ENCODE results near the gene ARMC5. TPM values are rescaled to one million over a fixed set of nuclear protein-coding genes. Genes with fewer than 3 reads are reported as not detected.

Gene ARMC5
- total RNA-seq, 1 experiment from 2014 or later = 11.8 TPM

DNA sequence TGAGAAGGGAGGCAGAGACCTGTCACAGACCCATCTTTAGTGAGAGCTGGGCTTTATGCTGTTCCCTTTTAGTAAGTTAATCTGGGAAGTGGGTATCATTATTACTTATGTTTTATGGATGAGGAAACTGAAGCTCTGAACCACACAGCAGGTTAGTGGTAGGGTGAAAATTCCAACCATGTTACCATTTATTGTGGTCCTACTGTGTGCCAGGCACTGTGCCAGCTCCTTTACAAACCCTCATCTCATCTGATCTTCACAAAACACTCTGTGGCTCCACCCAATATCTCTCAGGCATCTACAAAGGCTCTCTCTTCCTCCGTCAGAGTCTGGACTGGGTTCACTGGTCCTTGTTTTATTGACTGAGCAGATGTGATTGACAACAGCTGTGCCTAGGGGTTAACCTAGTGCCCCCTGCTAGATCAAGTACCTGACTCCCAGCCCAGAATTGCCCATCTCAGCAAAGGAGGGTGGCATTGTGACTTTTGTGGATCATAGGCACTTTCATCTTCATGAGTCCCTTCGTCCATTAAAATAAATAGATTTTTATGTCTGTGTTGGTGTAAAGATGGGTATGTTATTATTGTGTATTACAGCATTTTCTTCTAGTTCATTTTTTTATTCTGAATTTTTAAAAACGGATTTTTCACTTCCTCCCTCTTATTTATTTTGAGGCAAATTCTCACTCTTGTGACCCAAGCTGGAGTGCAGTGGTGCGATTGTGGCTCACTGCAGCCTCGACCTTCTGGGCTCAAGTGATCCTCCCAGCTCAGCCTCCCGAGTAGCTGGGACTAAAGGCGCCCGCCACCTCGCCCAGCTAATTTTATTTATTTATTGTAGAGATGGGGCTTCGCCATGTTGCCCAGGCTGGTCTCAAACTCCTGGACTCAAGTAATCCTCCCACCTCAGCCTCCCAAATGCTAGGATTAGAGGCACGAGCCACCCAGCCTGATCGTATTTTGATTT lies 15.8 kb downstream of the ARMC5 start:
- Histone ChIP-seq H3K27ac (ENCODE audit: low read depth, low read length) (no peak overlapping the region), H3K4me3 (replicated peaks in 1 of 2; ENCODE audit: low read depth in 1 of 2, low read length in 2 of 2) (no peak overlapping the region), H3K4me2 (ENCODE audit: low read length) (no peak overlapping the region), H3K9me3 (ENCODE audit: control insufficient read depth in 1 of 2, insufficient read depth in 1 of 2, low read depth in 1 of 2, low read length in 2 of 2) (no peaks in the 10 kb centered on the region), H2AFZ (ENCODE audit: low read depth, low read length, poor library complexity, severe bottlenecking) (no peak overlapping the region), H3K4me1 (ENCODE audit: control insufficient read depth in 1 of 2, insufficient read depth in 2 of 2, low read length in 2 of 2) (peaks cover 16 to 43% of the 10 kb centered on the region in 2 experiments), H4K20me1 (ENCODE audit: insufficient read depth) (no peaks in the 10 kb centered on the region), H3K9ac (ENCODE audit: low read length) (no peak overlapping the region), H3K36me3 (ENCODE audit: control insufficient read depth in 1 of 2, insufficient read depth in 2 of 2, low read length in 2 of 2) (no peaks in the 10 kb centered on the region), H3K27me3 (ENCODE audit: insufficient read depth, low read length) (no peaks in the 10 kb centered on the region), H3K9me2 (ENCODE audit: insufficient read depth) (no peaks in the 10 kb centered on the region), H3K79me2 (ENCODE audit: insufficient read depth, low read length) (no peaks in the 10 kb centered on the region)
- TF ChIP-seq POLR2A (IDR thresholded peaks at IDR 0.05; ENCODE audit: borderline replicate concordance, extremely low read depth, insufficient read depth, insufficient read length) (no peak), EZH2 (IDR thresholded peaks at IDR 0.05) (no peak), CEBPB (IDR thresholded peaks at IDR 0.05; ENCODE audit: low read depth) (no peak), CBX3 (IDR thresholded peaks at IDR 0.05; ENCODE audit: low read depth) (no peak), ZFX (IDR thresholded peaks at IDR 0.05) (no peak)
- TF ChIP-seq, protein P1, sequence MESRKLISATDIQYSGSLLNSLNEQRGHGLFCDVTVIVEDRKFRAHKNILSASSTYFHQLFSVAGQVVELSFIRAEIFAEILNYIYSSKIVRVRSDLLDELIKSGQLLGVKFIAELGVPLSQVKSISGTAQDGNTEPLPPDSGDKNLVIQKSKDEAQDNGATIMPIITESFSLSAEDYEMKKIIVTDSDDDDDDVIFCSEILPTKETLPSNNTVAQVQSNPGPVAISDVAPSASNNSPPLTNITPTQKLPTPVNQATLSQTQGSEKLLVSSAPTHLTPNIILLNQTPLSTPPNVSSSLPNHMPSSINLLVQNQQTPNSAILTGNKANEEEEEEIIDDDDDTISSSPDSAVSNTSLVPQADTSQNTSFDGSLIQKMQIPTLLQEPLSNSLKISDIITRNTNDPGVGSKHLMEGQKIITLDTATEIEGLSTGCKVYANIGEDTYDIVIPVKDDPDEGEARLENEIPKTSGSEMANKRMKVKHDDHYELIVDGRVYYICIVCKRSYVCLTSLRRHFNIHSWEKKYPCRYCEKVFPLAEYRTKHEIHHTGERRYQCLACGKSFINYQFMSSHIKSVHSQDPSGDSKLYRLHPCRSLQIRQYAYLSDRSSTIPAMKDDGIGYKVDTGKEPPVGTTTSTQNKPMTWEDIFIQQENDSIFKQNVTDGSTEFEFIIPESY (IDR thresholded peaks at IDR 0.05; ENCODE audit: extremely low read depth, insufficient replicate concordance, low read length) = no peak
- DNase-seq (ENCODE audit: low read depth, low spot score) (no peak), ATAC-seq (no peak)
- intact Hi-C loops (cut with micrococcal nuclease) = loop anchor here (5.0 kb wide), 1 partner anchor 222 kb away; no protein-coding TSS in a partner anchor
- POLR2A ChIA-PET = no interaction called here
- CTCF ChIA-PET = interaction anchor here (1.9 kb wide), 1 partner anchor 15 kb away, joined by 9 read pairs; the partner anchor contains the start of gene ARMC5
- no TSS peak for BruUV-seq (replicated peaks)
- RAD21 ChIA-PET (ENCODE audit: low non-redundant PET in 1 of 2, low total read pairs in 2 of 2, uncharacterized antibody in 2 of 2, unreplicated experiment in 2 of 2) = no interaction called here

DNA sequence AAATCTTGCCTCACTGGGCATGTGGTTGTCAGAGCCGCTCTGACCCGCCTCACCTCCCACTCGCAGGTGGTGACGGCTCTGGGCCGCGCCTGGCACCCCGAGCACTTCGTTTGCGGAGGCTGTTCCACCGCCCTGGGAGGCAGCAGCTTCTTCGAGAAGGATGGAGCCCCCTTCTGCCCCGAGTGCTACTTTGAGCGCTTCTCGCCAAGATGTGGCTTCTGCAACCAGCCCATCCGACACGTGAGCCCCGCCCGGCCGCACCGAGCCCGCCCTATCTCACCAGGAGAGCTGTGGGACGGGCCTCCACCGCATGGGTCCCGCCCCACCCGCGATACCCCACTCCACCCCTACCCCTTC lies 16.6 kb downstream of the ARMC5 start:
- Histone ChIP-seq H3K27me3 (ENCODE audit: insufficient read depth, low read length) (no peaks in the 10 kb centered on the region), H2AFZ (ENCODE audit: low read depth, low read length, poor library complexity, severe bottlenecking) (no peak overlapping the region), H3K9me2 (ENCODE audit: insufficient read depth) (no peaks in the 10 kb centered on the region), H3K4me3 (replicated peaks in 1 of 2; ENCODE audit: low read depth in 1 of 2, low read length in 2 of 2) (no peak overlapping the region), H3K4me1 (ENCODE audit: control insufficient read depth in 1 of 2, insufficient read depth in 2 of 2, low read length in 2 of 2) (peaks cover 16 to 43% of the 10 kb centered on the region in 2 experiments), H3K9ac (ENCODE audit: low read length) (no peak overlapping the region), H3K4me2 (ENCODE audit: low read length) (peak overlapping the region; percentile 81; the same call in 1 of the 2 replicates), H4K20me1 (ENCODE audit: insufficient read depth) (no peaks in the 10 kb centered on the region), H3K27ac (ENCODE audit: low read depth, low read length) (no peak overlapping the region), H3K9me3 (ENCODE audit: control insufficient read depth in 1 of 2, insufficient read depth in 1 of 2, low read depth in 1 of 2, low read length in 2 of 2) (no peaks in the 10 kb centered on the region), H3K79me2 (ENCODE audit: insufficient read depth, low read length) (no peaks in the 10 kb centered on the region), H3K36me3 (ENCODE audit: control insufficient read depth in 1 of 2, insufficient read depth in 2 of 2, low read length in 2 of 2) (no peaks in the 10 kb centered on the region)
- ChIA-PET POLR2A (no interaction called here), CTCF (interaction anchor here (1.9 kb wide), 1 partner anchor 16 kb away, joined by 9 read pairs; the partner anchor contains the start of gene ARMC5), RAD21 (ENCODE audit: low non-redundant PET in 1 of 2, low total read pairs in 2 of 2, uncharacterized antibody in 2 of 2, unreplicated experiment in 2 of 2) (no interaction called here)
- TF ChIP-seq CEBPB (IDR thresholded peaks at IDR 0.05; ENCODE audit: low read depth) (no peak), RAD21 (IDR thresholded peaks at IDR 0.05; ENCODE audit: low read depth) (no peak), ZFX (IDR thresholded peaks at IDR 0.05) (no peak), EGR1 (IDR thresholded peaks at IDR 0.05; ENCODE audit: low read depth) (no peak)
- TF ChIP-seq, protein P2, sequence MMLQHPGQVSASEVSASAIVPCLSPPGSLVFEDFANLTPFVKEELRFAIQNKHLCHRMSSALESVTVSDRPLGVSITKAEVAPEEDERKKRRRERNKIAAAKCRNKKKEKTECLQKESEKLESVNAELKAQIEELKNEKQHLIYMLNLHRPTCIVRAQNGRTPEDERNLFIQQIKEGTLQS (IDR thresholded peaks at IDR 0.05) = no peak
- TF ChIP-seq, protein P3, sequence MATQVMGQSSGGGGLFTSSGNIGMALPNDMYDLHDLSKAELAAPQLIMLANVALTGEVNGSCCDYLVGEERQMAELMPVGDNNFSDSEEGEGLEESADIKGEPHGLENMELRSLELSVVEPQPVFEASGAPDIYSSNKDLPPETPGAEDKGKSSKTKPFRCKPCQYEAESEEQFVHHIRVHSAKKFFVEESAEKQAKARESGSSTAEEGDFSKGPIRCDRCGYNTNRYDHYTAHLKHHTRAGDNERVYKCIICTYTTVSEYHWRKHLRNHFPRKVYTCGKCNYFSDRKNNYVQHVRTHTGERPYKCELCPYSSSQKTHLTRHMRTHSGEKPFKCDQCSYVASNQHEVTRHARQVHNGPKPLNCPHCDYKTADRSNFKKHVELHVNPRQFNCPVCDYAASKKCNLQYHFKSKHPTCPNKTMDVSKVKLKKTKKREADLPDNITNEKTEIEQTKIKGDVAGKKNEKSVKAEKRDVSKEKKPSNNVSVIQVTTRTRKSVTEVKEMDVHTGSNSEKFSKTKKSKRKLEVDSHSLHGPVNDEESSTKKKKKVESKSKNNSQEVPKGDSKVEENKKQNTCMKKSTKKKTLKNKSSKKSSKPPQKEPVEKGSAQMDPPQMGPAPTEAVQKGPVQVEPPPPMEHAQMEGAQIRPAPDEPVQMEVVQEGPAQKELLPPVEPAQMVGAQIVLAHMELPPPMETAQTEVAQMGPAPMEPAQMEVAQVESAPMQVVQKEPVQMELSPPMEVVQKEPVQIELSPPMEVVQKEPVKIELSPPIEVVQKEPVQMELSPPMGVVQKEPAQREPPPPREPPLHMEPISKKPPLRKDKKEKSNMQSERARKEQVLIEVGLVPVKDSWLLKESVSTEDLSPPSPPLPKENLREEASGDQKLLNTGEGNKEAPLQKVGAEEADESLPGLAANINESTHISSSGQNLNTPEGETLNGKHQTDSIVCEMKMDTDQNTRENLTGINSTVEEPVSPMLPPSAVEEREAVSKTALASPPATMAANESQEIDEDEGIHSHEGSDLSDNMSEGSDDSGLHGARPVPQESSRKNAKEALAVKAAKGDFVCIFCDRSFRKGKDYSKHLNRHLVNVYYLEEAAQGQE (IDR thresholded peaks at IDR 0.05; ENCODE audit: low read depth) = no peak
- TF ChIP-seq, protein P4, sequence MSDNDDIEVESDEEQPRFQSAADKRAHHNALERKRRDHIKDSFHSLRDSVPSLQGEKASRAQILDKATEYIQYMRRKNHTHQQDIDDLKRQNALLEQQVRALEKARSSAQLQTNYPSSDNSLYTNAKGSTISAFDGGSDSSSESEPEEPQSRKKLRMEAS (IDR thresholded peaks at IDR 0.05) = no peak
- BruUV-seq (replicated peaks) = no TSS peak
- no peak for DNase-seq (ENCODE audit: low read depth, low spot score)
- intact Hi-C loops (cut with micrococcal nuclease) = no loop called here
- no peak for ATAC-seq

All from HCT116 (cell line).